ENCODE results near the gene PFKP. TPM values are rescaled to one million over a fixed set of nuclear protein-coding genes. Genes with fewer than 3 reads are reported as not detected.
A peak's percentile ranks its signal among the peaks of the same experiment; 100 is the strongest.

PFKP gene
- total RNA-seq (10 to 100 TPM; 18.1 to 49.8 TPM), polyA plus RNA-seq (10 to 100 TPM; 15.1 to 45.6 TPM)
- long read RNA-seq, donor 1, partial matches to known transcripts = 7 of 7 reads
- long read RNA-seq, donor 1, other reads (novel, unspliced or antisense) = 0 of 7 reads
- long read RNA-seq, donor 2 = 0 reads
- long read RNA-seq, donor 3, partial matches to known transcripts = 0 of 2 reads
- long read RNA-seq, donor 3, other reads (novel, unspliced or antisense) = 0 of 2 reads
- long read RNA-seq, donor 4, partial matches to known transcripts = 0 of 1 reads
- long read RNA-seq, donor 4, other reads (novel, unspliced or antisense) = 0 of 1 reads
- long read RNA-seq, donor 5, partial matches to known transcripts = 0 of 2 reads
- long read RNA-seq, donor 5, other reads (novel, unspliced or antisense) = 0 of 2 reads

GRCh38 chr10:3067118-3067858 is at the start of gene PFKP:
Gene PFKP, plus strand, starts transcription at chr10:3067548. Its CDS starts 48 bp downstream, at chr10:3067596.
- Histone ChIP-seq H3K4me3 (peak within 1 kb of the TSS; percentile 75), H3K36me3 (ENCODE audit: control insufficient read depth in 4 of 4, insufficient read depth in 4 of 4, low read length in 4 of 4) (peaks cover 0 to 2% (median 0%) of the 10 kb centered on the region in 4 donors), H3K27ac (ENCODE audit: low read depth in 1 of 2, low read length in 1 of 2) (peak within 1 kb of the TSS; percentile 33 to 91), H3K9ac (ENCODE audit: insufficient read depth in 1 of 2, low read length in 2 of 2) (peak within 1 kb of the TSS in 1 of 2 donors; percentile 37), H3K27me3 (ENCODE audit: control insufficient read depth in 3 of 3, insufficient read depth in 3 of 3, low read length in 2 of 3) (peaks cover 0 to 38% (median 23%) of the 10 kb centered on the region in 3 donors), H3K9me3 (ENCODE audit: control insufficient read depth in 4 of 4, insufficient read depth in 3 of 4, low read length in 3 of 4) (no peaks in the 10 kb centered on the region), H3K4me1 (ENCODE audit: control insufficient read depth in 5 of 5, insufficient read depth in 5 of 5, low read length in 5 of 5) (peaks cover 0 to 15% (median 0%) of the 10 kb centered on the region in 5 donors)
- TF ChIP-seq, protein P1, sequence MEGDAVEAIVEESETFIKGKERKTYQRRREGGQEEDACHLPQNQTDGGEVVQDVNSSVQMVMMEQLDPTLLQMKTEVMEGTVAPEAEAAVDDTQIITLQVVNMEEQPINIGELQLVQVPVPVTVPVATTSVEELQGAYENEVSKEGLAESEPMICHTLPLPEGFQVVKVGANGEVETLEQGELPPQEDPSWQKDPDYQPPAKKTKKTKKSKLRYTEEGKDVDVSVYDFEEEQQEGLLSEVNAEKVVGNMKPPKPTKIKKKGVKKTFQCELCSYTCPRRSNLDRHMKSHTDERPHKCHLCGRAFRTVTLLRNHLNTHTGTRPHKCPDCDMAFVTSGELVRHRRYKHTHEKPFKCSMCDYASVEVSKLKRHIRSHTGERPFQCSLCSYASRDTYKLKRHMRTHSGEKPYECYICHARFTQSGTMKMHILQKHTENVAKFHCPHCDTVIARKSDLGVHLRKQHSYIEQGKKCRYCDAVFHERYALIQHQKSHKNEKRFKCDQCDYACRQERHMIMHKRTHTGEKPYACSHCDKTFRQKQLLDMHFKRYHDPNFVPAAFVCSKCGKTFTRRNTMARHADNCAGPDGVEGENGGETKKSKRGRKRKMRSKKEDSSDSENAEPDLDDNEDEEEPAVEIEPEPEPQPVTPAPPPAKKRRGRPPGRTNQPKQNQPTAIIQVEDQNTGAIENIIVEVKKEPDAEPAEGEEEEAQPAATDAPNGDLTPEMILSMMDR (IDR thresholded peaks at IDR 0.05; ENCODE audit: control extremely low read depth, extremely low read depth) = no peak
- WGBS, 2 donors = 0 to 1% methylated on average over 55 to 86 of the region's 86 CpGs
- DNase-seq (no peak), ATAC-seq (ENCODE audit: insufficient read depth, low FRiP score) (peak; percentile 69)

- Histone ChIP-seq H3K27ac (ENCODE audit: low read depth in 1 of 2, low read length in 1 of 2) (no peak overlapping the region), H3K9me3 (ENCODE audit: control insufficient read depth in 4 of 4, insufficient read depth in 3 of 4, low read length in 3 of 4) (peaks cover 0 to 2% (median 0%) of the 10 kb centered on the region in 4 donors), H3K27me3 (ENCODE audit: control insufficient read depth in 3 of 3, insufficient read depth in 3 of 3, low read length in 2 of 3) (peaks cover 0 to 5% (median 0%) of the 10 kb centered on the region in 3 donors), H3K36me3 (ENCODE audit: control insufficient read depth in 4 of 4, insufficient read depth in 4 of 4, low read length in 4 of 4) (no peaks in the 10 kb centered on the region), H3K4me1 (ENCODE audit: control insufficient read depth in 5 of 5, insufficient read depth in 5 of 5, low read length in 5 of 5) (no peaks in the 10 kb centered on the region), H3K4me3 (no peak overlapping the region), H3K9ac (ENCODE audit: insufficient read depth in 1 of 2, low read length in 2 of 2) (no peak overlapping the region)
- TF ChIP-seq, protein P1 (IDR thresholded peaks at IDR 0.05; ENCODE audit: control extremely low read depth, extremely low read depth) = no peak
- ATAC-seq (ENCODE audit: insufficient read depth, low FRiP score) (no peak), DNase-seq (no peak)
- WGBS, 2 donors = 67 to 81% methylated on average over 4 of the region's 4 CpGs
Observed at GRCh38 chr10:3018247-3018646, 49.1 kb upstream of the PFKP start.

DNA sequence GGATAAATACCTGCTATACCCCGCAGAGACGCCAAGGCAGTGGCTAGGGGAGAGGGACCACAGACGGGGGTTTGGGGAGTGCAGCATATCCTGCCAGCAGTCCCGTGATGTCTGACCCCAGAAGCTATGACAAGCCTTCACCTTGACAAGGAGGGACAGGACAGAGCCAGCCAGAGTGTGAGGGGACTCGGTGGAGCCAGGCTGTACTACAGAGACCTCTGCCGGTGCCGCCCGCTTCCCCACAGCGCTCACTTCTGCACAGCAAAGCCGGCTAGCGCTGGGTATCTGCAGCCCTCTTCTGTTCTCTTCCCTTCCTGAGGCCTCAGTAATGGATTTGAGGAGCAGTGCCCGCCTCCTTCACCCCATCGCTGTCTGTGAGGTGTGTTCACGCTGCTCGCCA is 47.0 kb upstream of the PFKP start:
- 94% methylated on average over 15 of the region's 15 CpGs for WGBS, 2 donors
- Histone ChIP-seq H3K36me3 (ENCODE audit: control insufficient read depth in 4 of 4, insufficient read depth in 4 of 4, low read length in 4 of 4) (no peaks in the 10 kb centered on the region), H3K9ac (ENCODE audit: insufficient read depth in 1 of 2, low read length in 2 of 2) (no peak overlapping the region), H3K4me3 (no peak overlapping the region), H3K27me3 (ENCODE audit: control insufficient read depth in 3 of 3, insufficient read depth in 3 of 3, low read length in 2 of 3) (no peaks in the 10 kb centered on the region), H3K4me1 (ENCODE audit: control insufficient read depth in 5 of 5, insufficient read depth in 5 of 5, low read length in 5 of 5) (no peaks in the 10 kb centered on the region), H3K27ac (ENCODE audit: low read depth in 1 of 2, low read length in 1 of 2) (no peak overlapping the region), H3K9me3 (ENCODE audit: control insufficient read depth in 4 of 4, insufficient read depth in 3 of 4, low read length in 3 of 4) (peaks cover 0 to 3% (median 2%) of the 10 kb centered on the region in 4 donors)
- TF ChIP-seq, protein P1 (IDR thresholded peaks at IDR 0.05; ENCODE audit: control extremely low read depth, extremely low read depth) = no peak
- ATAC-seq (ENCODE audit: insufficient read depth, low FRiP score) (no peak), DNase-seq (no peak)

Measured in lung (tissue), 16 donors.